ENCODE results near the gene OR52E2.
"Not testable (repeated sequence)": the region's sequence is repeated elsewhere in the genome, so short reads cannot be mapped to it uniquely, and the experiment has no call there.

The OR52E2 gene

GRCh38 chr11:5059391-5059790 lies at the start of gene OR52E2:
Gene OR52E2, minus strand, starts transcription at chr11:5059627. Its CDS starts 0 bp downstream, at chr11:5059627.
- DNase-seq = no peak

GRCh38 chr11:5107285-5107684 lies 47.9 kb upstream of the OR52E2 start:
- DNase-seq = no peak

GRCh38 chr11:5103066-5103465 lies 43.6 kb upstream of the OR52E2 start:
- no peak for DNase-seq

GRCh38 chr11:5102246-5102645 lies 42.8 kb upstream of the OR52E2 start:
- no peak for DNase-seq

GRCh38 chr11:5096011-5096410 lies 36.6 kb upstream of the OR52E2 start:
- DNase-seq = no peak

GRCh38 chr11:5092821-5093585 lies 33.6 kb upstream of the OR52E2 start:
- no peak for DNase-seq

GRCh38 chr11:5090668-5091067 lies 31.2 kb upstream of the OR52E2 start:
- no peak for DNase-seq

- DNase-seq = no peak
These were observed 29.1 kb upstream of the OR52E2 start for GRCh38 chr11:5088556-5088955.

GRCh38 chr11:5083602-5084001 lies 24.2 kb upstream of the OR52E2 start:
- no peak for DNase-seq

GRCh38 chr11:5081405-5081804 lies 22.0 kb upstream of the OR52E2 start:
- no peak for DNase-seq

GRCh38 chr11:5071799-5072198 lies 12.4 kb upstream of the OR52E2 start:
- no peak for DNase-seq

- DNase-seq = no peak
These were observed 9.8 kb upstream of the OR52E2 start, which contains the start of gene OR52E1 for GRCh38 chr11:5069272-5069671. Gene OR52E1, plus strand, starts transcription at chr11:5069572.

GRCh38 chr11:5065027-5065426 lies 5.6 kb upstream of the OR52E2 start:
- no peak for DNase-seq

- DNase-seq = not testable (repeated sequence)
These were observed 748 bp downstream of the OR52E2 start for GRCh38 chr11:5058679-5059078.

- no peak for DNase-seq
These were observed 12.6 kb downstream of the OR52E2 start for GRCh38 chr11:5046754-5047330.

- DNase-seq = no peak
These were observed 13.2 kb downstream of the OR52E2 start, which contains the start of gene OR52J3 for GRCh38 chr11:5046226-5046625. Gene OR52J3, plus strand, starts transcription at chr11:5046526. Its CDS starts 0 bp downstream, at chr11:5046526.

GRCh38 chr11:5043380-5043779 lies 16.0 kb downstream of the OR52E2 start:
- DNase-seq = no peak

- DNase-seq = no peak
These were observed 17.3 kb downstream of the OR52E2 start for GRCh38 chr11:5042091-5042490.

GRCh38 chr11:5040876-5041275 lies 18.6 kb downstream of the OR52E2 start:
- no peak for DNase-seq

GRCh38 chr11:5038341-5038740 lies 21.1 kb downstream of the OR52E2 start:
- peak in 1 of 2 experiments; percentile 6 for DNase-seq

GRCh38 chr11:5037926-5038325 lies 21.5 kb downstream of the OR52E2 start:
- no peak for DNase-seq

- no peak for DNase-seq
These were observed 22.8 kb downstream of the OR52E2 start for GRCh38 chr11:5036669-5037068.

GRCh38 chr11:5021996-5022395 lies 37.4 kb downstream of the OR52E2 start:
- no peak for DNase-seq

- DNase-seq = no peak
These were observed 46.4 kb downstream of the OR52E2 start for GRCh38 chr11:5013012-5013411.

GRCh38 chr11:5011254-5011653 lies 48.2 kb downstream of the OR52E2 start:
- DNase-seq = no peak

Measured in NCI-H446 (cell line).